Islet of Langerhans (tissue), 1 donor: ENCODE data around the gene SNX21.

Experiments
- FAIRE-seq: peaks from one replicate; lab custom pipeline; 2011; peaks lifted over from hg19 to GRCh38; lab: Jason Lieb, UNC

The SNX21 gene

GRCh38 chr20:45882469-45883099, 49.0 kb downstream of the SNX21 start:
- FAIRE-seq = no peak

DNA sequence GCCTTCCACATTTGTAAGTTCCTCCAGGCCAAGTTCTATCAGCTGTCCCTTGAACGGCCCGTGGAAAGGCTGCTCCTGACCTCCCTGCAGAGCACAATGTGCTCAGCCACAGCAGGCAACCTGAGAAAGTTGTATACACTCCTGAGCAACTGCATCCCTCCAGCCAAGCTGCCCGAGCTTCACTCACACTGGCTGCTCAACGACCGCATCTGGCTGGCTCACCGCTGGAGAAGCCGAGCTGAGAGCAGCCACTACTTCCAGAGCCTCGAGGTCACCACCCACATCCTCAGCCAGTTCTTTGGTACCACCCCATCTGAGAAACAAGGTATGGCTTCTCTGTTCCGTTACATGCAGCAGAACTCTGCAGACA, 49.5 kb downstream of the SNX21 start:
- FAIRE-seq = no peak

DNA sequence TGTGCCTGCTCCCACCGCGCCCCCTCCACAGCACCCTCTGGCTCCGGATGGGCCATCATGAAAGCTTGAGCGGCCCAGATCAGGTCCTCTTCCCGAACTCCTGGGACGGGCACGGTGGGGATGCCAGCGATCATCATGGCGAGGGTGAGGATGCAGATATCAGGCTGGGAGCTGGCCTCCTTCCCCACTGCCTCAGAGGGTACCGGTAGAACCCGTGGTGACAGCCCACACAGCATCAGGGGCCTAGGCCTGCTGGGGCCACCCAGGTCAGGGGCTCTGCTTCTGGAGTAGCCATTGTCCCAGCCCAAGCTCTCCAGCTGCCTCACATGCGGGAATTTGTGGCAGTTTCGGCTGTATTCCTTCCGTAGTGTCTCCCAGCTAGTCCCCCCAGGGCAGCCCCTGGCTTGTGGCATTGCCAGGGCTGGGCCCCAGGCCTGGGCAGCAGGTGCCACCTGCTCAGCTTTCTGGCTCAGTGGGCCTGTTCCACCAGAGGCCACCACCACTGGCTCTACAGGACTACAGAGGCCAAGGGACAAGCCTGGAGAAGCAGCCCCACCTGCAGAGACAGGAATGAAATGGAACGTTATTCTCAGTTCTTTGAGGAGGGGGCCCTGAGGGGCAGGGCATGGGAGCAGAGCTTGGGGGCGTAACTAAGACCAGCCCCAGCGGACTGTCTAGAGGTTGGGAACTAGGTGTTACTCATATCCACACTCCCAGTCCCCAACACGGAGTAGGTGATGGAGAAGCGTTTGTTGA, 53.2 kb downstream of the SNX21 start:
- no peak for FAIRE-seq

GRCh38 chr20:45887346-45887715, 53.7 kb downstream of the SNX21 start, which contains the start of gene SPATA25:
SPATA25 (minus strand) TSS chr20:45887622; CDS start chr20:45887590, 32 bp downstream.
- no peak for FAIRE-seq

DNA sequence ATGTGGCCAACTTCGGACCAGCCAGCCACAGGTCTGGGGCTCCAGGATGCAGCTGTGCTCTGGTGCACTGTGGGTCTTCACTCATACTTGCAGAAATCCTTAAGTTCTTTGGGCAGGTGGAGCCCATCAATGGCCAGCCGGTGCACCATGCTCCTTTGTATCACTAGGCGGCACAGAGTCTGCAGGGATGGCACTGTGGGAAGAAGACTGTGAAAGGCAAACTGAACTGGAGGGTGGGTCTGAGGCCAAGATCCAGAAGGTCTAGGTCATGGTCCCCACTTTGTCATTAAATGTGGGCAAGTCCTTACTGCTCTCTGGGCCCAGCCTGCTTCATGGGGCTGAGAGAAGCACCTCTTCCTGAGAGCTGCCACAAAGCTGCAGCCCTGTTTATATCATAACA, 55.1 kb downstream of the SNX21 start:
- no peak for FAIRE-seq

- no peak for FAIRE-seq
Observed at GRCh38 chr20:45890077-45890984, 56.7 kb downstream of the SNX21 start.

DNA sequence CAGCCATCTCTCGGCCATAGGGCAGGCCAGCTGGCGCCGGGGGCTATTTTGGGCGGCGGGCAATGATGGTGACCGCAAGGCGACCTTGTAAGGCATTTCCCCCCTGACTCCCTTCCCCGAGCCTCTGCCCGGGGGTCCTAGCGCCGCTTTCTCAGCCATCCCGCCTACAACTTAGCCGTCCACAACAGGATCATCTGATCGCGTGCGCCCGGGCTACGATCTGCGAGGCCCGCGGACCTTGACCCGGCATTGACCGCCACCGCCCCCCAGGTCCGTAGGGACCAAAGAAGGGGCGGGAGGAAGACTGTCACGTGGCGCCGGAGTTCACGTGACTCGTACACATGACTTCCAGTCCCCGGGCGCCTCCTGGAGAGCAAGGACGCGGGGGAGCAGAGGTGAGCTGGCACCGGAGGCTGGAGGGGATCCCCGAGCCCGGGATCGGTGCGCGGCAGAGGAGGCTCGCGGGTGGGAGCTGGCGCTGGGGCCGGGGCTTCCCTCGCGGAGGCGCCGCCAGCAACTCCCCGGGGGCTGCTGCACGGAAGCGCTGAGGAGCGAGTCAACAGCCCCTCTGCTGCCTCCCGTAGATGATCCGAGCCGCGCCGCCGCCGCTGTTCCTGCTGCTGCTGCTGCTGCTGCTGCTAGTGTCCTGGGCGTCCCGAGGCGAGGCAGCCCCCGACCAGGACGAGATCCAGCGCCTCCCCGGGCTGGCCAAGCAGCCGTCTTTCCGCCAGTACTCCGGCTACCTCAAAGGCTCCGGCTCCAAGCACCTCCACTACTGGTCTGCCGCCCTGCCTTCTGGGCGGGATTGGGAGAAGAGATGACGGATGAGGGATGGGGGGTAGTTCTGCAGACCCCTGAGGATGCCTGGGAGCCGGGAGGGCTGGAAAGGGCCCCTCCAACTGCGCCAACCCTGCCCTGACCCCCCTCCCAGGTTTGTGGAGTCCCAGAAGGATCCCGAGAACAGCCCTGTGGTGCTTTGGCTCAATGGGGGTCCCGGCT, 57.7 kb downstream of the SNX21 start, which contains the start of the genes CTSA and NEURL2:
TSS of gene CTSA (plus strand) at position 351 of the 999 bp plus-strand sequence. CDS start at position 585, 234 bp downstream.
TSS of gene NEURL2 (minus strand) at position 224 of the 999 bp plus-strand sequence. CDS start at position 7, 217 bp downstream.
- FAIRE-seq = no peak

- no peak for FAIRE-seq
Observed at GRCh38 chr20:45892049-45892825, 58.6 kb downstream of the SNX21 start.
